GM23248 (cell line): ENCODE measurements around the gene MPND.

Source experiments
- EZH2 ChIP-seq: fragments of 200-600 bp; sonication (generic); IDR thresholded peaks from 2 replicates; pipeline ENCODE4 v1.6.1; 2018; ENCODE audit warnings: antibody characterized with exemption, mild to moderate bottlenecking; ENCODE audit not compliant: insufficient read depth, poor library complexity, severe bottlenecking
- EZH2phosphoT487 ChIP-seq: fragments of 200-600 bp; sonication (generic); IDR thresholded peaks from 2 replicates; pipeline ENCODE4 v1.6.1; 2018; ENCODE audit warnings: antibody characterized with exemption, moderate library complexity, mild to moderate bottlenecking, low read depth; ENCODE audit not compliant: insufficient read depth

- TF ChIP-seq EZH2 (no peak), EZH2phosphoT487 (no peak)
These were observed 41.6 kb upstream of the MPND start for GRCh38 chr19:4301590-4302242.
